GM18858 (cell line): ENCODE data around the gene ROCK2.

Experiments
- ATAC-seq: cut with Tn5 transposase; IDR thresholded peaks from one replicate; pipeline ENCODE4 v1.9.1; 2021; ENCODE audit not compliant: unreplicated experiment

The ROCK2 gene

GRCh38 chr2:11131166-11131920, 213.1 kb downstream of the ROCK2 start:
- no peak for ATAC-seq
